Left kidney (tissue), 2 donors: ENCODE results near the gene JPH3. TPM values are rescaled to one million over a fixed set of nuclear protein-coding genes. Genes with fewer than 3 reads are reported as not detected.
A peak's percentile ranks its signal among the peaks of the same experiment; 100 is the strongest.

Source experiments
- DNase-seq: peaks from one replicate; pipeline ENCODE4 v3.0.0-alpha.2; 2013
- polyA plus RNA-seq: library from polyadenylated mRNA; unstranded; fragments of 120-200 nt; gene quantifications from one replicate; pipeline ENCODE4 v1.2.1, GENCODE V29; 2013; ENCODE audit not compliant: insufficient read length

JPH3 gene
- polyA plus RNA-seq, 1 donor, result 0.76 TPM

- no peak for DNase-seq
Observed at GRCh38 chr16:87600246-87600645, 2.1 kb upstream of the JPH3 start.

GRCh38 chr16:87601401-87601981 lies 817 bp upstream of the JPH3 start:
- no peak for DNase-seq

- DNase-seq, result no peak
Observed at GRCh38 chr16:87602821-87603683, 744 bp downstream of the JPH3 start.

GRCh38 chr16:87603684-87604633 lies 1.7 kb downstream of the JPH3 start:
- no peak for DNase-seq

GRCh38 chr16:87604634-87605111 lies 2.4 kb downstream of the JPH3 start:
- DNase-seq, result no peak

GRCh38 chr16:87607223-87607622 lies 4.9 kb downstream of the JPH3 start:
- no peak for DNase-seq

GRCh38 chr16:87607871-87608270 lies 5.6 kb downstream of the JPH3 start:
- DNase-seq, result no peak

- DNase-seq, result peak; percentile 79
Observed at GRCh38 chr16:87608400-87608985, 6.2 kb downstream of the JPH3 start.

GRCh38 chr16:87610026-87610425 lies 7.7 kb downstream of the JPH3 start:
- no peak for DNase-seq

GRCh38 chr16:87611456-87611855 lies 9.1 kb downstream of the JPH3 start:
- no peak for DNase-seq

- no peak for DNase-seq
Observed at GRCh38 chr16:87613961-87614360, 11.7 kb downstream of the JPH3 start.

GRCh38 chr16:87615621-87616041 lies 13.3 kb downstream of the JPH3 start:
- DNase-seq, result no peak

- no peak for DNase-seq
Observed at GRCh38 chr16:87616556-87616955, 14.2 kb downstream of the JPH3 start.

- no peak for DNase-seq
Observed at GRCh38 chr16:87618216-87618615, 15.9 kb downstream of the JPH3 start.

GRCh38 chr16:87619360-87620200 lies 17.3 kb downstream of the JPH3 start:
- DNase-seq, result no peak

GRCh38 chr16:87620201-87620495 lies 17.8 kb downstream of the JPH3 start:
- DNase-seq, result no peak

- DNase-seq, result no peak
Observed at GRCh38 chr16:87621550-87621829, 19.2 kb downstream of the JPH3 start.

- no peak for DNase-seq
Observed at GRCh38 chr16:87621976-87622713, 19.8 kb downstream of the JPH3 start.

GRCh38 chr16:87622756-87623319 lies 20.5 kb downstream of the JPH3 start:
- DNase-seq, result no peak

- DNase-seq, result no peak
Observed at GRCh38 chr16:87625241-87625797, 23.0 kb downstream of the JPH3 start.
